22Rv1 (cell line): ENCODE data around the gene CNNM2.

Experiments used
- CTCF ChIP-seq: fragments of 450-650 bp; IDR thresholded peaks from 2 replicates; pipeline ENCODE4 v1.5.1; 2017; ENCODE audit warnings: mild to moderate bottlenecking
- ZFX ChIP-seq: fragments of 450-650 bp; IDR thresholded peaks from 2 replicates; pipeline ENCODE4 v1.6.1; 2017; ENCODE audit warnings: antibody characterized with exemption, borderline replicate concordance

GRCh38 chr10:102997998-102998397 lies 79.9 kb downstream of the CNNM2 start:
- TF ChIP-seq CTCF: no peak
- no peak for TF ChIP-seq ZFX
